SK-N-SH treated with all-trans-retinoic acid at 6 μM for 48 hours (cell line): Measurements from ENCODE around the gene TLCD1.

Experiments
- ARNTL ChIP-seq: fragments of 450-650 bp; formaldehyde crosslinking; IDR thresholded peaks from 2 replicates; pipeline ENCODE4 v1.5.0; 2020; ENCODE audit warnings: low read depth, mild to moderate bottlenecking, moderate library complexity, borderline replicate concordance
- CREB5 ChIP-seq: fragments of 250-450 bp; sonication (Bioruptor Pico); IDR thresholded peaks from 2 replicates; pipeline ENCODE4 v1.5.1; 2020; ENCODE audit warnings: low read depth, mild to moderate bottlenecking, moderate library complexity
- CSDC2 ChIP-seq: fragments of 250-450 bp; sonication (Bioruptor Pico); IDR thresholded peaks from 2 replicates; pipeline ENCODE4 v1.5.0; 2020; ENCODE audit warnings: mild to moderate bottlenecking, moderate library complexity
- CSRNP3 ChIP-seq: fragments of 250-450 bp; sonication (Bioruptor Pico); IDR thresholded peaks from 2 replicates; pipeline ENCODE4 v1.5.1; 2021; ENCODE audit warnings: mild to moderate bottlenecking, moderate library complexity
- GLIS3 ChIP-seq: fragments of 250-450 bp; sonication (Bioruptor Pico); IDR thresholded peaks from 2 replicates; pipeline ENCODE4 v1.5.0; 2020; ENCODE audit warnings: mild to moderate bottlenecking, moderate library complexity
- ISL1 ChIP-seq: fragments of 250-450 bp; sonication (Bioruptor Pico); IDR thresholded peaks from 2 replicates; pipeline ENCODE4 v2.1.2; 2022; ENCODE audit warnings: mild to moderate bottlenecking, moderate library complexity
- POU6F1 ChIP-seq: fragments of 250-450 bp; sonication (Bioruptor Pico); IDR thresholded peaks from 2 replicates; pipeline ENCODE4 v1.8.0; 2021; ENCODE audit warnings: low read depth, mild to moderate bottlenecking, moderate library complexity, borderline replicate concordance
- RARB ChIP-seq: fragments of 250-450 bp; sonication (Bioruptor Pico); IDR thresholded peaks from 2 replicates; pipeline ENCODE4 v1.8.0; 2021; ENCODE audit warnings: mild to moderate bottlenecking, moderate library complexity
- ZC3H10 ChIP-seq: fragments of 250-450 bp; sonication (Bioruptor Pico); IDR thresholded peaks from 2 replicates; pipeline ENCODE4 v1.5.1; 2021; ENCODE audit warnings: mild to moderate bottlenecking, moderate library complexity
- ZFP3 ChIP-seq: fragments of 250-450 bp; sonication (Bioruptor Pico); IDR thresholded peaks from 2 replicates; pipeline ENCODE4 v1.5.0; 2020; ENCODE audit warnings: mild to moderate bottlenecking, moderate library complexity
- ZFP30 ChIP-seq: fragments of 450-650 bp; formaldehyde crosslinking; IDR thresholded peaks from 2 replicates; pipeline ENCODE4 v1.5.0; 2022; ENCODE audit warnings: mild to moderate bottlenecking, moderate library complexity
- ZNF70 ChIP-seq: fragments of 450-650 bp; formaldehyde crosslinking; IDR thresholded peaks from 2 replicates; pipeline ENCODE4 v1.5.0; 2020; ENCODE audit warnings: mild to moderate bottlenecking, moderate library complexity
- TF ChIP-seq, protein P1 (sequence below): fragments of 250-450 bp; sonication (Bioruptor Pico); IDR thresholded peaks from 2 replicates; pipeline ENCODE4 v1.8.0; 2020; ENCODE audit warnings: mild to moderate bottlenecking, moderate library complexity, borderline replicate concordance

DNA sequence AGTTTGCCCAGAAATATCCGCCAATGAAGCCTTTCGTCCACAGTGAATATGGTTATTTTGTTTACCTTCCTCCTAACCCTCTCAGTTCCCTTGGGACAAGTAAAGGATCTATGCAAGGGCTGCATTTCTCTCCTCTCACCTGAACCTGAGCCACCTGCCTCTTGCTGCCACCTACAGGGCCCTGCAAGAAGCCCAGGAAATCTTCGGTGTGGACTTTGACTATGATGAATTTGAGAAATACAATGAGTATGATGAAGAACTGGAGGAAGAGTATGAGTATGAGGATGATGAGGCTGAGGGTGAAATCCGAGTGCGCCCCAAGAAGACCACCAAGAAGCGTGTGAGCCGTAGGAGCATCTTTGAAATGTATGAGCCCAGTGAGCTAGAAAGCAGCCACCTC is 50.1 kb downstream of the TLCD1 start:
- no peak for TF ChIP-seq CSDC2 (CRISPR knock-in tag)
- TF ChIP-seq, protein P1, sequence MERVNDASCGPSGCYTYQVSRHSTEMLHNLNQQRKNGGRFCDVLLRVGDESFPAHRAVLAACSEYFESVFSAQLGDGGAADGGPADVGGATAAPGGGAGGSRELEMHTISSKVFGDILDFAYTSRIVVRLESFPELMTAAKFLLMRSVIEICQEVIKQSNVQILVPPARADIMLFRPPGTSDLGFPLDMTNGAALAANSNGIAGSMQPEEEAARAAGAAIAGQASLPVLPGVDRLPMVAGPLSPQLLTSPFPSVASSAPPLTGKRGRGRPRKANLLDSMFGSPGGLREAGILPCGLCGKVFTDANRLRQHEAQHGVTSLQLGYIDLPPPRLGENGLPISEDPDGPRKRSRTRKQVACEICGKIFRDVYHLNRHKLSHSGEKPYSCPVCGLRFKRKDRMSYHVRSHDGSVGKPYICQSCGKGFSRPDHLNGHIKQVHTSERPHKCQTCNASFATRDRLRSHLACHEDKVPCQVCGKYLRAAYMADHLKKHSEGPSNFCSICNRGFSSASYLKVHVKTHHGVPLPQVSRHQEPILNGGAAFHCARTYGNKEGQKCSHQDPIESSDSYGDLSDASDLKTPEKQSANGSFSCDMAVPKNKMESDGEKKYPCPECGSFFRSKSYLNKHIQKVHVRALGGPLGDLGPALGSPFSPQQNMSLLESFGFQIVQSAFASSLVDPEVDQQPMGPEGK, result no peak
- no peak for TF ChIP-seq CSRNP3 (CRISPR knock-in tag)
- TF ChIP-seq ISL1, result no peak
- TF ChIP-seq ZNF70 (CRISPR knock-in tag), result no peak
- no peak for TF ChIP-seq CREB5 (CRISPR knock-in tag)
- TF ChIP-seq RARB (CRISPR knock-in tag), result no peak
- no peak for TF ChIP-seq POU6F1 (CRISPR knock-in tag)
- no peak for TF ChIP-seq ARNTL (CRISPR knock-in tag)
- TF ChIP-seq GLIS3, result no peak
- no peak for TF ChIP-seq ZC3H10 (CRISPR knock-in tag)
- TF ChIP-seq ZFP3 (CRISPR knock-in tag), result no peak
- no peak for TF ChIP-seq ZFP30 (CRISPR knock-in tag)
